GM21390 (cell line): ENCODE measurements around the gene MT2A.
A peak's percentile ranks its signal among the peaks of the same experiment; 100 is the strongest.

Source experiments
- ATAC-seq: cut with Tn5 transposase; IDR thresholded peaks from one replicate; pipeline ENCODE4 v1.9.1; 2021; ENCODE audit not compliant: unreplicated experiment

The MT2A gene

GRCh38 chr16:56636616-56637413, 28.4 kb downstream of the MT2A start:
- no peak for ATAC-seq

- ATAC-seq = no peak
Observed at GRCh38 chr16:56637814-56638750, 29.7 kb downstream of the MT2A start, which contains the start of gene MT1A. TSS of gene MT1A (plus strand) at chr16:56638666. CDS start at chr16:56638739, 73 bp downstream.

GRCh38 chr16:56639045-56639444, 30.7 kb downstream of the MT2A start:
- no peak for ATAC-seq

- ATAC-seq = no peak
Observed at GRCh38 chr16:56640076-56640475, 31.7 kb downstream of the MT2A start.

GRCh38 chr16:56641166-56641565, 32.8 kb downstream of the MT2A start:
- ATAC-seq = no peak

GRCh38 chr16:56643080-56643778, 34.8 kb downstream of the MT2A start:
- ATAC-seq = peak; percentile 58

GRCh38 chr16:56643833-56644232, 35.4 kb downstream of the MT2A start:
- no peak for ATAC-seq

GRCh38 chr16:56645311-56645710, 36.9 kb downstream of the MT2A start:
- ATAC-seq = no peak

GRCh38 chr16:56645838-56646237, 37.5 kb downstream of the MT2A start:
- ATAC-seq = no peak

GRCh38 chr16:56647641-56648431, 39.5 kb downstream of the MT2A start:
- no peak for ATAC-seq

- no peak for ATAC-seq
Observed at GRCh38 chr16:56649271-56649670, 40.9 kb downstream of the MT2A start.

GRCh38 chr16:56649820-56650219, 41.4 kb downstream of the MT2A start:
- ATAC-seq = no peak

- no peak for ATAC-seq
Observed at GRCh38 chr16:56651586-56651985, 43.2 kb downstream of the MT2A start, which contains the start of gene MT1B. TSS of gene MT1B (plus strand) at chr16:56651886. CDS start at chr16:56651954, 68 bp downstream.

GRCh38 chr16:56652600-56652999, 44.2 kb downstream of the MT2A start:
- ATAC-seq = no peak

- no peak for ATAC-seq
Observed at GRCh38 chr16:56653218-56653617, 44.8 kb downstream of the MT2A start.

- no peak for ATAC-seq
Observed at GRCh38 chr16:56657555-56658326, 49.4 kb downstream of the MT2A start, which contains the start of gene MT1F. TSS of gene MT1F (plus strand) at chr16:56657959. CDS start at chr16:56658059, 100 bp downstream.

- ATAC-seq = no peak
Observed at GRCh38 chr16:56658327-56658875, 50.0 kb downstream of the MT2A start.
